GM08714 (cell line): ENCODE data around the gene VSIR.

ENCODE experiments used
- H3K4me3 ChIP-seq: fragments of 200-500 bp; sonication (Bioruptor generic); 2 replicates; pipeline ENCODE4 v1.5.1; 2014; ENCODE audit warnings: mild to moderate bottlenecking, low read length, inconsistent platforms
- ZNF274 ChIP-seq: IDR thresholded peaks from 2 replicates; pipeline ENCODE4 v1.6.1; 2012; ENCODE audit warnings: mild to moderate bottlenecking, low read depth, low read length

VSIR gene

GRCh38 chr10:71766717-71767419, 6.5 kb downstream of the VSIR start:
- H3K4me3 ChIP-seq = no peak overlapping the region

GRCh38 chr10:71765906-71766716, 7.2 kb downstream of the VSIR start:
- no peak overlapping the region for H3K4me3 ChIP-seq
- no peak for TF ChIP-seq ZNF274

More at GRCh38 chr10:71766717-71767419, 6.5 kb downstream of the VSIR start:
- TF ChIP-seq ZNF274 = no peak

- TF ChIP-seq ZNF274 = no peak
These were observed 8.0 kb downstream of the VSIR start for GRCh38 chr10:71765176-71765904.

GRCh38 chr10:71763352-71764127, 9.8 kb downstream of the VSIR start:
- H3K4me3 ChIP-seq = no peak overlapping the region
- no peak for TF ChIP-seq ZNF274

More at GRCh38 chr10:71765176-71765904, 8.0 kb downstream of the VSIR start:
- H3K4me3 ChIP-seq = no peak overlapping the region

GRCh38 chr10:71762324-71762723, 11.0 kb downstream of the VSIR start:
- TF ChIP-seq ZNF274 = no peak
- H3K4me3 ChIP-seq = no peak overlapping the region

- no peak for TF ChIP-seq ZNF274
- H3K4me3 ChIP-seq = no peak overlapping the region
These were observed 11.7 kb downstream of the VSIR start for GRCh38 chr10:71761541-71762113.

- no peak for TF ChIP-seq ZNF274
- no peak overlapping the region for H3K4me3 ChIP-seq
These were observed 12.2 kb downstream of the VSIR start for GRCh38 chr10:71761105-71761511.

- H3K4me3 ChIP-seq = no peak overlapping the region
- no peak for TF ChIP-seq ZNF274
These were observed 15.9 kb downstream of the VSIR start for GRCh38 chr10:71757399-71757922.

- no peak overlapping the region for H3K4me3 ChIP-seq
- no peak for TF ChIP-seq ZNF274
These were observed 16.8 kb downstream of the VSIR start for GRCh38 chr10:71756311-71757191.

- no peak overlapping the region for H3K4me3 ChIP-seq
These were observed 18.0 kb downstream of the VSIR start for GRCh38 chr10:71755179-71755879.

GRCh38 chr10:71754562-71754961, 18.8 kb downstream of the VSIR start:
- H3K4me3 ChIP-seq = no peak overlapping the region
- TF ChIP-seq ZNF274 = no peak

More at GRCh38 chr10:71755179-71755879, 18.0 kb downstream of the VSIR start:
- TF ChIP-seq ZNF274 = no peak
